Activated naive CD4-positive, alpha-beta T cell treated with anti-CD3 and anti-CD28 coated beads for 36 hours (primary cell): Measurements from ENCODE around the gene RNF114. TPM values are rescaled to one million over a fixed set of nuclear protein-coding genes. Genes with fewer than 3 reads are reported as not detected.

Source experiments
- CTCF ChIA-PET: fragments of 350-600 bp; sonication (Branson Sonifier 250); formaldehyde crosslinking; loops from one replicate; lab custom pipeline; 2021; ENCODE audit warnings: antibody characterized with exemption; lab: Charles Lee
- DNase-seq: peaks from one replicate; pipeline ENCODE4 v3.0.0-alpha.2; 2020
- H3K27ac Mint-ChIP-seq: one replicate; pipeline ENCODE4 v1.8.0; 2021; ENCODE audit warnings: mild to moderate bottlenecking, mixed read lengths
- H3K27me3 Mint-ChIP-seq: one replicate; pipeline ENCODE4 v1.8.0; 2021; ENCODE audit warnings: low read depth, mixed read lengths
- H3K36me3 Mint-ChIP-seq: one replicate; pipeline ENCODE4 v1.8.0; 2021; ENCODE audit warnings: low read depth, mixed read lengths
- H3K4me1 Mint-ChIP-seq: one replicate; pipeline ENCODE4 v1.8.0; 2021; ENCODE audit warnings: low read depth, mixed read lengths
- H3K4me3 Mint-ChIP-seq: one replicate; pipeline ENCODE4 v1.8.0; 2021; ENCODE audit warnings: mild to moderate bottlenecking, moderate library complexity, mixed read lengths
- H3K9me3 Mint-ChIP-seq: one replicate; pipeline ENCODE4 v1.8.0; 2021; ENCODE audit warnings: mixed read lengths
- intact Hi-C: fragments of 100-400 bp; cut with micrococcal nuclease; formaldehyde crosslinking; loops from one replicate; pipeline ENCODE4 v1.15.1; 2023
- total RNA-seq, 2 experiments: library from RNA; stranded (reverse); gene quantifications; one replicate each; pipeline ENCODE4 v1.2.3, GENCODE V29; 2021

RNF114 gene
- total RNA-seq, 2 experiments from 2014 or later: 72.3 to 76.5 TPM

DNA sequence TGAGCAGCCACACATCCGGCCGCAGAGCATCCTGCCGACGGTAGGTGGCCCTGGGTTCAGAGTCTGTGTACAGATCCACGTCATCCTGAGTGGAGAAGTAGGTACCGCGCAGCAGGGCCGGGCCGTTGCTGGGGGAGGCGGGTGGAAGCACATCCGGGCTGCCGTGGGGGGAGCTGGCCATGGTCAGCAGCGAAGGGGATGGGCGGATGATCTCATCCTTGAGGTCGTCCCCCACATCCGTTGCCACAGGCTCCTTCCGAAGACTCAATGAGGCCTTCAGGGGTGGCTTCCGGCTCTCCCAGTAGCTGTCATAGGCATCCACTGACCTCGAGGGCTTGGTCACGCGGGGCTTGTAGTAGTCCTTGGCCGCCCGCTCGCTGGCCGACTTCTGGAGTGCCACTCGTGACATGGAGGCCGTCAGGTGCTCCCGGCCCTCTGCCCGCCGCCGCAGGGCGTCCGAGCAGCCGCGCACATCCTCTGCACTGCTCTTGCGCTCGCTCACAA, 30.0 kb upstream of the RNF114 start:
- Mint-ChIP-seq H3K4me1 (no peaks in the 10 kb centered on the region), H3K27ac (no peak overlapping the region), H3K9me3 (no peaks in the 10 kb centered on the region), H3K27me3 (no peaks in the 10 kb centered on the region), H3K4me3 (no peak overlapping the region), H3K36me3 (peaks cover 20% of the 10 kb centered on the region)
- intact Hi-C loops: no loop called here
- CTCF ChIA-PET: interaction anchor here (0.9 kb wide), 1 partner anchor 8 kb away, joined by 4 read pairs; no protein-coding TSS in a partner anchor
- DNase-seq: no peak

- DNase-seq: no peak
- H3K4me1 Mint-ChIP-seq: peaks cover under 1% of the 10 kb centered on the region
- H3K27ac Mint-ChIP-seq: no peak overlapping the region
- CTCF ChIA-PET: interaction anchor here (0.9 kb wide), 1 partner anchor 9 kb away, joined by 4 read pairs; no protein-coding TSS in a partner anchor
- H3K27me3 Mint-ChIP-seq: no peaks in the 10 kb centered on the region
- no peak overlapping the region for H3K4me3 Mint-ChIP-seq
- H3K9me3 Mint-ChIP-seq: no peaks in the 10 kb centered on the region
- intact Hi-C loops: no loop called here
- peaks cover 20% of the 10 kb centered on the region for H3K36me3 Mint-ChIP-seq
Measured at GRCh38 chr20:49906615-49907154, 29.5 kb upstream of the RNF114 start.

- Mint-ChIP-seq H3K4me3 (no peak overlapping the region), H3K27me3 (no peaks in the 10 kb centered on the region), H3K9me3 (no peaks in the 10 kb centered on the region), H3K4me1 (peaks cover 6% of the 10 kb centered on the region), H3K27ac (no peak overlapping the region), H3K36me3 (peaks cover 20% of the 10 kb centered on the region)
- intact Hi-C loops: no loop called here
- DNase-seq: no peak
- CTCF ChIA-PET: interaction anchor here (1.1 kb wide), 1 partner anchor 295 kb away, joined by 5 read pairs; no protein-coding TSS in a partner anchor
Measured at GRCh38 chr20:49907405-49908257, 28.6 kb upstream of the RNF114 start.

GRCh38 chr20:49908258-49908565, 28.0 kb upstream of the RNF114 start:
- peaks cover 20% of the 10 kb centered on the region for H3K36me3 Mint-ChIP-seq
- CTCF ChIA-PET: interaction anchor here (1.1 kb wide), 1 partner anchor 295 kb away, joined by 5 read pairs; no protein-coding TSS in a partner anchor

GRCh38 chr20:49909499-49910339, 26.5 kb upstream of the RNF114 start:
- CTCF ChIA-PET: interaction anchor here (0.6 kb wide), 1 partner anchor 18 kb away, joined by 3 read pairs; no protein-coding TSS in a partner anchor
- Mint-ChIP-seq H3K9me3 (no peaks in the 10 kb centered on the region), H3K4me3 (no peak overlapping the region), H3K27me3 (no peaks in the 10 kb centered on the region), H3K27ac (no peak overlapping the region), H3K36me3 (peaks cover 17% of the 10 kb centered on the region), H3K4me1 (peaks cover 23% of the 10 kb centered on the region)
- no peak for DNase-seq
- intact Hi-C loops: no loop called here

More at GRCh38 chr20:49908258-49908565, 28.0 kb upstream of the RNF114 start:
- no peak for DNase-seq
- Mint-ChIP-seq H3K27me3 (no peaks in the 10 kb centered on the region), H3K27ac (no peak overlapping the region), H3K4me3 (no peak overlapping the region), H3K4me1 (peaks cover 8% of the 10 kb centered on the region), H3K9me3 (no peaks in the 10 kb centered on the region)
- intact Hi-C loops: no loop called here

DNA sequence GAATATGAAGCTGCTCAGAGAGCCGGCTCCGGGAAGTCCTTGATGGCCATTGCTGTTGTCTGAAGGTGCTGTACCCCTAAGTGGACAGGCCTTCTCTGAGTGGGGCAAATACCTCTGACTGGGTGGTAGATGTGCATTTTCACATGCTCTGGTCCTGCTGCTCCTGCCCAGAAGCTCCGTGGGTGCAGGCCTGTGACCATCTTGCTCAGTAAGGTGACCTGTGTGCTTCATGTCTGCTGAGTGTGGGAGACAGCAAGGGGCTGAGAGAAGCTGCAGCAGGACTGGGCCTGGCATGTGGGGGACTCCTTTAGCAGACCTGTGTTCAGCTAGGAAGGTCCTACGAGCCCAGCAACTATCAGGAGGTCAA, 25.9 kb upstream of the RNF114 start:
- CTCF ChIA-PET: interaction anchor here (3.8 kb wide), 1 partner anchor 23 kb away, joined by 15 read pairs; no protein-coding TSS in a partner anchor
- no peaks in the 10 kb centered on the region for H3K9me3 Mint-ChIP-seq
- H3K36me3 Mint-ChIP-seq: peaks cover 13% of the 10 kb centered on the region
- no peak for DNase-seq
- no peak overlapping the region for H3K27ac Mint-ChIP-seq
- no peak overlapping the region for H3K4me3 Mint-ChIP-seq
- H3K27me3 Mint-ChIP-seq: no peaks in the 10 kb centered on the region
- H3K4me1 Mint-ChIP-seq: peaks cover 23% of the 10 kb centered on the region
- intact Hi-C loops: no loop called here

GRCh38 chr20:49913399-49914047, 22.7 kb upstream of the RNF114 start:
- Mint-ChIP-seq H3K27ac (no peak overlapping the region), H3K9me3 (no peaks in the 10 kb centered on the region), H3K27me3 (no peaks in the 10 kb centered on the region), H3K36me3 (peaks cover 1% of the 10 kb centered on the region), H3K4me3 (peak overlapping the region; percentile 12), H3K4me1 (peaks cover 34% of the 10 kb centered on the region)
- intact Hi-C loops: no loop called here
- CTCF ChIA-PET: interaction anchor here (0.7 to 3.8 kb wide), 5 partner anchors 23 to 305 kb away, joined by 3 to 17 read pairs (median 5); partner anchors contain the start of gene RNF114
- no peak for DNase-seq

DNA sequence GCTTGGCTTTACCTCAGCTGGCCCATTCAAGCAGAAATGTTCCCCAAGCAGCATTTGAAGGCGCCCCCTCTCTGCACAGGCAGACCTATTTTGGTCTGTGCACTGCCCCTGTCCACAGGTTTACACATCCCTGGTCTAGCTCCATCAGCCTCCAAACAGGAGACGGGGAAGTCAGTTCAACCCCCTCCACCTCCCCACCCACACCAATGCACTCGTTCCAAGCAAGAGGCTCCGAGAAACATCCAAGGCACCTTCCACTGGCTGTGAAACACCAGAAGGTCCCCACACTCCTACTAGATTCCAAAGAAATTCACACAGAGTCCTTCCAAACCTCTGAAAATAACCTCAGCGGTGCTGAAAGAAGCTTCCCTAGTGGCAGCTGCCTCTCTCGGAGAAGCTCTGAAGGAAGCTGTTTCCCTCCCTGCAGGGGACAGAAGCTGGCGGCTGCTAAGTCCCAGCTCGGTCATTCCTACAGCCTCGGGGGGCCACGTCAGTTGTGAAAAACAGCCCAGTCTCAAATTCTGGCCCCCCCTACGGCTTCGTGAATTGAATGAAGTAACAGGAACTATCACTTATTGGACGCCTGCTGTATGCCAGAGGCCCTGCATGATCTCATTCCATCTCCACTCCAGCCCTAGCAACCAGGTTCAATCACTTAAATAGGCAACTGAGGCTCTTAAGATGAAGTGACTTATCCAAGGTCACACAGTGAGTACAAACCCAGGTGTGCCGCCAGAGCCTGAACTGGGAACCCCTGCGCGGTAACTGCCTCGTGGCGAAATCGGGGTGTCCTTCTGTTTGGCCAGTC, 21.7 kb upstream of the RNF114 start:
- CTCF ChIA-PET: interaction anchor here (0.7 to 3.8 kb wide), 5 partner anchors 27 to 533 kb away, joined by 3 to 17 read pairs (median 5); no protein-coding TSS in a partner anchor
- intact Hi-C loops: loop anchor here (1.0 kb wide), 1 partner anchor 22 kb away; the partner anchor contains the start of gene RNF114
- DNase-seq: peak; percentile 26
- Mint-ChIP-seq H3K36me3 (peaks cover 1% of the 10 kb centered on the region), H3K9me3 (no peaks in the 10 kb centered on the region), H3K27me3 (no peaks in the 10 kb centered on the region), H3K4me3 (peak overlapping the region; percentile 99), H3K27ac (peak overlapping the region; percentile 65), H3K4me1 (peaks cover 34% of the 10 kb centered on the region)

DNA sequence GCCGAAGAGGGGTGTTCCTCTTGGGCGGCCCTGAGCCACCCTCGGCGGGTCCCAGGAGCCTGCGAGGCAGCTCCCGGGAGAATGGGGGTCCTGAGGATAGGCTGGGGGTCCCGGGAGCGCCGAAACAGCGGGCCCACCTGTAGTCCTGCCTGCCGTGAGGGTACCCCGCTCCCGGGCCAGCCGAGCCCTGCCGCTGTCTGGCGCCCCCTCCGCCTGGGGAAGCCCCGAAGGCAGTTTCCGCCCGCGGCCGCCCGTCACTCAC, 21.1 kb upstream of the RNF114 start:
- Mint-ChIP-seq H3K9me3 (no peaks in the 10 kb centered on the region), H3K36me3 (no peaks in the 10 kb centered on the region), H3K27ac (peak overlapping the region; percentile 100), H3K4me3 (peak overlapping the region; percentile 99), H3K27me3 (no peaks in the 10 kb centered on the region), H3K4me1 (peaks cover 34% of the 10 kb centered on the region)
- no peak for DNase-seq
- intact Hi-C loops: loop anchor here (1.0 kb wide), 1 partner anchor 21 kb away; the partner anchor contains the start of gene RNF114
- CTCF ChIA-PET: interaction anchor here (0.7 to 1.3 kb wide), 2 partner anchors 305 to 306 kb away, joined by 4 to 5 read pairs; no protein-coding TSS in a partner anchor

GRCh38 chr20:49915380-49916145, 20.6 kb upstream of the RNF114 start, which contains the start of gene SPATA2:
Gene SPATA2 (minus strand): TSS chr20:49915529. CDS start chr20:49908490, 7,039 bp downstream.
- CTCF ChIA-PET: interaction anchor here (0.8 to 1.2 kb wide), 2 partner anchors 14 to 156 kb away, joined by 3 to 4 read pairs; no protein-coding TSS in a partner anchor
- Mint-ChIP-seq H3K4me3 (peak within 1 kb of the TSS; percentile 99), H3K4me1 (peaks cover 34% of the 10 kb centered on the region), H3K27me3 (no peaks in the 10 kb centered on the region), H3K36me3 (no peaks in the 10 kb centered on the region), H3K27ac (peak within 1 kb of the TSS; percentile 100), H3K9me3 (no peaks in the 10 kb centered on the region)
- intact Hi-C loops: loop anchor here (1.0 kb wide), 1 partner anchor 21 kb away; the partner anchor contains the start of gene RNF114
- DNase-seq: peak; percentile 93
